ENCODE data around the gene CIROP.

DNA sequence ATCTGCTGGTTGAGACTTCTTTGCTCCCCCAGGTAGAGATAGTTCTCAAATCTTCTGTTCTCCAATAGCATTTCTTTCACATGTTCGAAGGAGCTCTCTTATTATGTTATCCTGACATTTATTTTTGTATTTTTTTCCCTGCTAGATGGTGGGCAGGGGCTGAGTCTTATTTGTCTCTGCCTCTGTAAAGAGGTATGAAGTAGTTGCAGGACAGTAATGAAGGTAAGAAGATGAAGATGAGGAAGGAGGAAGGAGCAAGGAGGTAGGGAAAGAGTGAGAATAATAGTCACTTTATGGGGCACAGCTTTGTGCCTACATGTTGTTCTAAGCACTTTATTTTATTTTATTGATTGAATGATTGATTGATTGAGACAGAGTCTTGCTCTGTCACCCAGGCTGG, 5.0 kb upstream of the CIROP start:
- TF ChIP-seq POLR2A (IDR thresholded peaks at IDR 0.05) (no peak), POLR2AphosphoS5 (IDR thresholded peaks at IDR 0.05) (no peak)
- TF ChIP-seq, protein P1, sequence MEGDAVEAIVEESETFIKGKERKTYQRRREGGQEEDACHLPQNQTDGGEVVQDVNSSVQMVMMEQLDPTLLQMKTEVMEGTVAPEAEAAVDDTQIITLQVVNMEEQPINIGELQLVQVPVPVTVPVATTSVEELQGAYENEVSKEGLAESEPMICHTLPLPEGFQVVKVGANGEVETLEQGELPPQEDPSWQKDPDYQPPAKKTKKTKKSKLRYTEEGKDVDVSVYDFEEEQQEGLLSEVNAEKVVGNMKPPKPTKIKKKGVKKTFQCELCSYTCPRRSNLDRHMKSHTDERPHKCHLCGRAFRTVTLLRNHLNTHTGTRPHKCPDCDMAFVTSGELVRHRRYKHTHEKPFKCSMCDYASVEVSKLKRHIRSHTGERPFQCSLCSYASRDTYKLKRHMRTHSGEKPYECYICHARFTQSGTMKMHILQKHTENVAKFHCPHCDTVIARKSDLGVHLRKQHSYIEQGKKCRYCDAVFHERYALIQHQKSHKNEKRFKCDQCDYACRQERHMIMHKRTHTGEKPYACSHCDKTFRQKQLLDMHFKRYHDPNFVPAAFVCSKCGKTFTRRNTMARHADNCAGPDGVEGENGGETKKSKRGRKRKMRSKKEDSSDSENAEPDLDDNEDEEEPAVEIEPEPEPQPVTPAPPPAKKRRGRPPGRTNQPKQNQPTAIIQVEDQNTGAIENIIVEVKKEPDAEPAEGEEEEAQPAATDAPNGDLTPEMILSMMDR (IDR thresholded peaks at IDR 0.05), result no peak

All from upper lobe of left lung (tissue), 4 donors.